ENCODE results near the gene NID1. TPM values are rescaled to one million over a fixed set of nuclear protein-coding genes. Genes with fewer than 3 reads are reported as not detected.
"Not testable (repeated sequence)": the region's sequence is repeated elsewhere in the genome, so short reads cannot be mapped to it uniquely, and the experiment has no call there.

NID1 gene
- total RNA-seq, 1 experiment from 2014 or later: not detected

GRCh38 chr1:235999259-235999925, 65.5 kb downstream of the NID1 start:
- DNase-seq (ENCODE audit: low spot score): no peak

- DNase-seq (ENCODE audit: low spot score): no peak
Measured at GRCh38 chr1:235998812-235999211, 66.1 kb downstream of the NID1 start.

- no peak for DNase-seq (ENCODE audit: low spot score)
Measured at GRCh38 chr1:235997931-235998330, 67.0 kb downstream of the NID1 start.

GRCh38 chr1:235997049-235997448, 67.8 kb downstream of the NID1 start:
- DNase-seq (ENCODE audit: low spot score): no peak

- DNase-seq (ENCODE audit: low spot score): no peak
Measured at GRCh38 chr1:235996048-235996785, 68.7 kb downstream of the NID1 start.

- no peak for DNase-seq (ENCODE audit: low spot score)
Measured at GRCh38 chr1:235995511-235995910, 69.4 kb downstream of the NID1 start.

GRCh38 chr1:235993652-235994051, 71.2 kb downstream of the NID1 start:
- no peak for DNase-seq (ENCODE audit: low spot score)

GRCh38 chr1:235992868-235993267, 72.0 kb downstream of the NID1 start:
- DNase-seq (ENCODE audit: low spot score): no peak

GRCh38 chr1:235992346-235992745, 72.5 kb downstream of the NID1 start:
- DNase-seq (ENCODE audit: low spot score): no peak

- DNase-seq (ENCODE audit: low spot score): no peak
Measured at GRCh38 chr1:235990330-235990795, 74.5 kb downstream of the NID1 start.

- no peak for DNase-seq (ENCODE audit: low spot score)
Measured at GRCh38 chr1:235989105-235989504, 75.8 kb downstream of the NID1 start.

GRCh38 chr1:235986869-235987268, 78.0 kb downstream of the NID1 start:
- DNase-seq (ENCODE audit: low spot score): no peak

GRCh38 chr1:235984041-235984825, 80.7 kb downstream of the NID1 start:
- no peak for DNase-seq (ENCODE audit: low spot score)

GRCh38 chr1:235980976-235981375, 83.9 kb downstream of the NID1 start:
- DNase-seq (ENCODE audit: low spot score): no peak

- DNase-seq (ENCODE audit: low spot score): no peak
Measured at GRCh38 chr1:235979716-235980333, 85.1 kb downstream of the NID1 start.

- DNase-seq (ENCODE audit: low spot score): no peak
Measured at GRCh38 chr1:235979176-235979575, 85.7 kb downstream of the NID1 start.

GRCh38 chr1:235976490-235976889, 88.4 kb downstream of the NID1 start:
- DNase-seq (ENCODE audit: low spot score): no peak

GRCh38 chr1:235974616-235975015, 90.3 kb downstream of the NID1 start:
- DNase-seq (ENCODE audit: low spot score): no peak

- not testable (repeated sequence) for DNase-seq (ENCODE audit: low spot score)
Measured at GRCh38 chr1:235972691-235973090, 92.2 kb downstream of the NID1 start.

GRCh38 chr1:235972311-235972689, 92.6 kb downstream of the NID1 start:
- no peak for DNase-seq (ENCODE audit: low spot score)

- DNase-seq (ENCODE audit: low spot score): peak; percentile 95
Measured at GRCh38 chr1:235971571-235972310, 93.1 kb downstream of the NID1 start.

All from HT-29 (cell line).